ENCODE data around the gene WDFY1.

- TF ChIP-seq POLR2A (IDR thresholded peaks at IDR 0.05): no peak
- TF ChIP-seq CTCF (IDR thresholded peaks at IDR 0.05): no peak
These were observed 12.0 kb downstream of the WDFY1 start for GRCh38 chr2:223932816-223933800.
